HT1080 (cell line): ENCODE data around the gene RPL5. TPM values are rescaled to one million over a fixed set of nuclear protein-coding genes. Genes with fewer than 3 reads are reported as not detected.

Source experiments
- DNase-seq: peaks from one replicate; pipeline ENCODE4 v3.0.0-alpha.2; 2015; ENCODE audit warnings: low read depth
- total RNA-seq: library from RNA; depleted of rRNA; stranded (reverse); fragments of >200 nt; shearing (Covaris generic); gene quantifications from 2 replicates; pipeline ENCODE4 v1.2.3, GENCODE V29; 2014

The RPL5 gene
- total RNA-seq, 1 experiment from 2014 or later = 2,170 TPM

- DNase-seq = no peak
Observed at GRCh38 chr1:92817986-92818764, 13.7 kb upstream of the RPL5 start.

DNA sequence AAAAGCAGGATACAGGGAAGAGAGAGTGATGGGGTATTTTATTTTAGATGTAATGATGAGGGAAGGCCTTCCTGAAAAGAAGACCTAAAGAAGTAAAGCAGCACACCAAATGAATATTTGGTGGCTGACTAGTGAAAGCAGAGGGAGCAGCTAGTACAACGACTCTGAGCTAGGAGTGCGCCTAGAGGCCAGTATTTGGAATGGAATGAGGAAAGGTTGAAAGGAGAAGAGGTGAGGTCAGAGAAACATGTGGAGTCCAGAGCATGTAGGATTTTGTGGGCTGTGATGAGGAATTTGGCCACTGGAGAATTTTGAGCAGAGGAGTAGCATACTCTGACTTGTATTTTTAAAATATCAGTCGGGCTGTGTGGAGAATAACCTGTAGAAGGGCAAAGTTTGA, 11.8 kb upstream of the RPL5 start:
- no peak for DNase-seq

DNA sequence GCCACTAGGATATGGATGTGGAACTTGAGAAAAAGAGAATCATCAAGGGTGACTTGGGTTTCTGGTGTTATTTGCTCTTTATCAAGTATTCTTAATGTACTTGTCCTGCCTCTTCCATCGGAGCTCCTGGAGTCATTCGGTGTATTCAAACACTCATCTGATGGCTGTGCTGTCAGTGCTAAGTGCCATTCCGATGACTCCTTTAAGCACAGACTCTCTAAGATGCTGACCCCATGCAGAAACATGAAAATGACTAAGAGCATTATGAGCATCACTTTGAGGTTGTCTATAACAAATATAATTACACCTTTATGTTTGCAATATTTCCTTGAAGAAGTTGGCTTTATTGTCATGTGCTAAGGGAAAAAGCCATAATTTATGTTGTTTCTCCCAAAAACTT, 11.3 kb upstream of the RPL5 start:
- DNase-seq = no peak

- DNase-seq = peak; percentile 48
Observed at GRCh38 chr1:92822879-92823278, 9.0 kb upstream of the RPL5 start.

GRCh38 chr1:92826792-92827191, 5.0 kb upstream of the RPL5 start:
- DNase-seq = no peak

DNA sequence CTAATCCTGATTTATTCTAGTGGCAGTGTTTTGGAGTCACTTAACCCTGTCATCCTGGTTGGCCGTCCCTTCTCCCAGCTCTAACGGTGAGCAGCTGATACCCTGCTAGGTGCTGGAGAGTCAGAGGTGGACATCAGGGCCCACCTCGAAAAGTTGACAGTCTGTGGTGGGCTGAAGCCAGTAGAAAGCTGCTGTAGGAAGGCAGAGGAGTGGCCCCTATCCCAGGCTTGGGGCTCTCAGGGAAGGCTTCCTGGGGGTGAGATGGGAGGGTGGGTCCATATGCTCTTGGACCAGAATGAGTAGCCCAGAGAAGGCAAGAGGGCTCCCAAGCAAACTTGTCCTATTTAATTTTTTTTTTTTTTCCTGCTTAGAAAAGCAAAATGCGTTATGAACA, 475 bp upstream of the RPL5 start:
- no peak for DNase-seq

- no peak for DNase-seq
Observed at GRCh38 chr1:92832537-92833114, 786 bp downstream of the RPL5 start.

DNA sequence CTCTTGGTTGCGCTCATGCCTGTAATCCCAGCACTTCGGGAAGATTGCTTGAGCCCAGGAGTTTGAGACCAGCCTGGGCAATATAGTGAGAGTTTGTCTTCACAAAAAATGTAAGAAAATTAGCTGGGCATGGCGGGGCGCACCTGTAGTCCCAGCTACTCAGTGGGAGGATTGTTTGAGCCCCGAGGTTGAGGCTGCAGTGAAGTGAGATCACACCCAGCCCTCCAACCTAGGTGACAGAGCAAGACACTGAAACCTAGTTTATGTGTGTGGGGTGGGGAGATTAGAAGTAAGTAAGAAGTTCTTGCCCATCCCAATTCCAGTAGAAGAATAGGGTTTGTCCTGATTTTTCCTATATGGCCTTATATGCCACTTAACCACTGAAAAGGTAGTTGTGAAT, 2.0 kb downstream of the RPL5 start:
- DNase-seq = peak; percentile 24

DNA sequence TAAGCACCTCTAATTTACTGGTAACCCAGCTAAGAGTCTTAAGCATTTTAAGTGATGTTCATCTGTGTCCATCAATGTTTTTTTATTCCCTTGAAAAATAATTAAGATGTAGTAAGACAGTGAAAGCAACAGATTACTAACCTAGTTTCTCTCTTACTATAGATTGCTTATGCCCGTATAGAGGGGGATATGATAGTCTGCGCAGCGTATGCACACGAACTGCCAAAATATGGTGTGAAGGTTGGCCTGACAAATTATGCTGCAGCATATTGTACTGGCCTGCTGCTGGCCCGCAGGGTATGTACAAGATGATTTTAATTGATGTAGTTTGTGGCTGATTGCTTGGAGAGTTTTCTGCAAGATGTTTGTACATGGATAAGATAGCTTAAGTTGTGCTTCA, 2.8 kb downstream of the RPL5 start:
- no peak for DNase-seq

DNA sequence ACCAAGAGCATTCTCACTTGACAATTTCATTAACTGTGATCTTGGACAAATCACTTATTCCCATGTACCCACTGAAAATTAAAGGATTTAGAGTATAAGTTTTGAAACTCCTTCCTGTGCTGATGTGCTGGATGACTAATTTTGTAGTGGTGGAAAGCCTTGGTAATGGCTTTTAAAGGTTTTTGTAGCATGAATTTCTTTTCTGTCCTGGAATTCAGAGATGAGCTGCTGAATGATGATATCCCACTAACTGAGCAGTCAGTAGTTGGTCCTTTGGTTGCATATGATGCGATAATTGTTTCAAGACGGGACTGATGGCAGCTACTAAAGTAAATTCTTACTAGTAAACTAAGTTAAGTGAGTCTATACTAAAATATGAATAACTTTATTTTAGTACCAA, 5.2 kb downstream of the RPL5 start:
- no peak for DNase-seq

GRCh38 chr1:92838519-92838918, 6.7 kb downstream of the RPL5 start:
- DNase-seq = no peak

DNA sequence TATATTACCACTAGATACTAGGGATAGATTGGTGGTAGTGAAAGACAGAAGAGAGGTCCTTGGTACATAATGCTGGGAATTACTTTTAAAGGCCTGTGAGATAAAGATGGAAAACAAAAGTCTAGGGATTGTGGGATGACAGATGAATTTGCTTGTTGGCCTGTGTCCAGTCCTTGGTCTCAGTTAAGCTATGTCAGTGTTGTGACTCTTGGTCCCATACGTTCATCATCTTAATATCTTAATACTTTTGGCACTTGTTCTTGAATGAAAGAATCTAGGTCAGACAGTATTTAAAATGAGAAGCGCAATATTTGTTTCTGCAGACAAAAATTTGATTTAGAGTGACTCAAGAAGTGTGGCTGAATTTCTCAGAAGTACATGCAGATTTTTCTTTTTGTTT, 7.6 kb downstream of the RPL5 start:
- DNase-seq = no peak

GRCh38 chr1:92840600-92840999, 8.8 kb downstream of the RPL5 start:
- DNase-seq = no peak

GRCh38 chr1:92842082-92843045, 10.5 kb downstream of the RPL5 start:
- no peak for DNase-seq

DNA sequence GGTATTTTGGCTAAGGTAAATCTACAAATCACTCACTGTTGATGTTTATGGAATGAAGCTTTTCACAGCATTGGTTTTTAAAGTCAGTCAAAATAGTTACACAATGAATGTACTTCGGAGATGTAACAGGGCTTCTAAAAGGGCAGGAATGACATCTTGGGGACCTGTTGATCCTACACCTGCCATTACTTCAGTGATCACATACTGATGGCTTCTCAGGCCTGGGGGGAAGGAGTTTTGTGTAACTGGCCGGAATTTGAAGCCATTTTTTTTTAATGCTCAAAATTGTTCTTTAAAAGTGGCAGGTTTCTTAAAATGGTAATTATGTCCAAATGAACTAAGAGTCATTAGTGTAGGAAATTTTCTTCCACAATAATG, 11.2 kb downstream of the RPL5 start:
- DNase-seq = no peak

GRCh38 chr1:92843429-92844352, 11.9 kb downstream of the RPL5 start:
- DNase-seq = no peak

DNA sequence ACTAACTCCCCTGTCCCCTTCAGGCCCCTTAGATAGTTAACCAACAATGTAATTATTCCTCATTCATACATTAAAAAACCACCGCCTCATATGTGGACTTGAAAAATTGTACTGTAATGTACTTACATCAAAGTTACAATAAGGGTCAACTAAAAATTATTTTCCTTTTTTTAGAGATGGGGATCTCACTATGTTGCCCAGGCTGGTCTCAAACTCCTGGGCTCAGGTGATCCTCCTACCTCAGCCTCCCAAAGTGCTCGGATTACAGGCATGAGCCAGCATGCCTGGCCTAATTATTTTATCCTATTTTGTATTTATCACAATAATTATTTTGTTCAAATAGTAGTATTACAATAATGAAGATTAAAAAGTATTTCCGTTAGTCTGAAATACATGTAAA, 12.6 kb downstream of the RPL5 start:
- no peak for DNase-seq

DNA sequence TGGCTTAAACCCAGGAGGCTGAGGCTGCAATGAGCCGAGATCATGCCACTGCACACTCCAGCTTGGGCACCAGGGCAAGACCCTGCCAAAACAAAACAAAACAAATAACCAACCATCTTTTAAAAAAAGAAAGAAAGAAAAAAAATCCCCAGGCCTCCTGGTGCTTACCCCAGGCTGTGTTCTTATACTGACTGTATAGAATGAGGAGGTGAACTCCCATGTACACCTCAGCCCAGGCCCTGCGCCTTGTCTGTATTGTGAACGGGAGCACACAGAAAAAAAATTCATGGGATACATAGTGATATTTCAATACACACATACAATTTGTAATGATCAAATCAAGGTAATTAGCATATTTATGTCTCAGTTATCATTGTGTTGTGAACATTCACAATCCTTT, 14.1 kb downstream of the RPL5 start:
- DNase-seq = no peak

GRCh38 chr1:92848201-92848600, 16.4 kb downstream of the RPL5 start:
- no peak for DNase-seq

DNA sequence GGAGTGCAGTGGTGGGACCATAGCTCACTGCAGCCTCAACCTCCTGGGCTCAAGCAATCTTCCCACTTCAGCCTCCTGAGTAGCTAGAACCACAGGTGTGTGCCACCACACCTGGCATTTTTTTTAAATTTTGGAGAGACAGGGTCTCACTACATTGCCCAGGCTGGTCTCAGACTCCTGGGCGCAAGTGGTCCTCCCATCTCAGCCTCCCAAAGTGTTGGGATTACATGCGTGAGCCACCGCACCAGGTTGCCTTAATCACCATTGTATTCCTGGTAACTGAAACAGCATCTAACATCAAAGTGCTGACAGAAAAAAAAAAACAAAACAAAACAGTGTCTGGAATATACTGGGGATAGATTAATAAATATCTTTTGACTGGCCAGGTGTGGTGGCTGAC, 18.2 kb downstream of the RPL5 start:
- no peak for DNase-seq

GRCh38 chr1:92851729-92852128, 19.9 kb downstream of the RPL5 start:
- DNase-seq = no peak
